Hepatocyte (in vitro differentiated cells): Measurements from ENCODE around the gene FBXL20.

Experiments
- EZH2 ChIP-seq: fragments of 200-600 bp; sonication (generic); IDR thresholded peaks from 2 replicates; pipeline ENCODE4 v1.6.1; 2016; ENCODE audit warnings: antibody characterized with exemption, mild to moderate bottlenecking, borderline replicate concordance
- TF ChIP-seq, protein P1 (sequence below): fragments of 200-600 bp; sonication (generic); IDR thresholded peaks from 2 replicates; pipeline ENCODE4 v1.5.1; 2016; ENCODE audit warnings: antibody characterized with exemption, mild to moderate bottlenecking; ENCODE audit not compliant: poor library complexity

- TF ChIP-seq, protein P1, sequence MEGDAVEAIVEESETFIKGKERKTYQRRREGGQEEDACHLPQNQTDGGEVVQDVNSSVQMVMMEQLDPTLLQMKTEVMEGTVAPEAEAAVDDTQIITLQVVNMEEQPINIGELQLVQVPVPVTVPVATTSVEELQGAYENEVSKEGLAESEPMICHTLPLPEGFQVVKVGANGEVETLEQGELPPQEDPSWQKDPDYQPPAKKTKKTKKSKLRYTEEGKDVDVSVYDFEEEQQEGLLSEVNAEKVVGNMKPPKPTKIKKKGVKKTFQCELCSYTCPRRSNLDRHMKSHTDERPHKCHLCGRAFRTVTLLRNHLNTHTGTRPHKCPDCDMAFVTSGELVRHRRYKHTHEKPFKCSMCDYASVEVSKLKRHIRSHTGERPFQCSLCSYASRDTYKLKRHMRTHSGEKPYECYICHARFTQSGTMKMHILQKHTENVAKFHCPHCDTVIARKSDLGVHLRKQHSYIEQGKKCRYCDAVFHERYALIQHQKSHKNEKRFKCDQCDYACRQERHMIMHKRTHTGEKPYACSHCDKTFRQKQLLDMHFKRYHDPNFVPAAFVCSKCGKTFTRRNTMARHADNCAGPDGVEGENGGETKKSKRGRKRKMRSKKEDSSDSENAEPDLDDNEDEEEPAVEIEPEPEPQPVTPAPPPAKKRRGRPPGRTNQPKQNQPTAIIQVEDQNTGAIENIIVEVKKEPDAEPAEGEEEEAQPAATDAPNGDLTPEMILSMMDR: no peak
- TF ChIP-seq EZH2: no peak
Observed at GRCh38 chr17:39212195-39212810, 189.1 kb downstream of the FBXL20 start.
